DMS 273 (cell line): ENCODE results near the gene INTS1.
"Not testable (repeated sequence)": the region's sequence is repeated elsewhere in the genome, so short reads cannot be mapped to it uniquely, and the experiment has no call there.

Experiments used
- DNase-seq: peaks from one replicate; lab custom pipeline; 2025; ENCODE audit not compliant: unreplicated experiment; lab: John Stamatoyannopoulos, UW

INTS1 gene

DNA sequence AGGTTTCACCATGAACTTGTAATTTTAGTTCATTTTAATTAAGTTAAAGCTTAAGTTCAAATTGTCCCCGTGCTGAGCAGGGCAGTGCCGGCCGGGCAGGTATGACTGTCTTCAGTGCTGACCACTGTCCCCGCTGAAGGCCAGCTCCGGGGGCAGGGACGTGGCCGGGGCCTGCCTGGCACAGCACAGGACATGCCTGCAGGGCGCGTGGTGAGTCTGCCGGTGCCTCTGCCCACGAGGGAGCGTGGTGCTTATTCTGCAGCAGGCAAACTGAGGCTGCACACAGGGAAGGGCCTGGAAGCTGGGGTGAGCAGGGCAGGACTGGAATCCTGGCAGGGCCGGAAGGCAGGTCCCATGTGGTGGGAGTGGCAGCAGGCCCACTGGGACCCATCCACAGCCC is 54.7 kb downstream of the INTS1 start:
- no peak for DNase-seq

- DNase-seq, result no peak
Observed at GRCh38 chr7:1448958-1449357, 55.2 kb downstream of the INTS1 start.

DNA sequence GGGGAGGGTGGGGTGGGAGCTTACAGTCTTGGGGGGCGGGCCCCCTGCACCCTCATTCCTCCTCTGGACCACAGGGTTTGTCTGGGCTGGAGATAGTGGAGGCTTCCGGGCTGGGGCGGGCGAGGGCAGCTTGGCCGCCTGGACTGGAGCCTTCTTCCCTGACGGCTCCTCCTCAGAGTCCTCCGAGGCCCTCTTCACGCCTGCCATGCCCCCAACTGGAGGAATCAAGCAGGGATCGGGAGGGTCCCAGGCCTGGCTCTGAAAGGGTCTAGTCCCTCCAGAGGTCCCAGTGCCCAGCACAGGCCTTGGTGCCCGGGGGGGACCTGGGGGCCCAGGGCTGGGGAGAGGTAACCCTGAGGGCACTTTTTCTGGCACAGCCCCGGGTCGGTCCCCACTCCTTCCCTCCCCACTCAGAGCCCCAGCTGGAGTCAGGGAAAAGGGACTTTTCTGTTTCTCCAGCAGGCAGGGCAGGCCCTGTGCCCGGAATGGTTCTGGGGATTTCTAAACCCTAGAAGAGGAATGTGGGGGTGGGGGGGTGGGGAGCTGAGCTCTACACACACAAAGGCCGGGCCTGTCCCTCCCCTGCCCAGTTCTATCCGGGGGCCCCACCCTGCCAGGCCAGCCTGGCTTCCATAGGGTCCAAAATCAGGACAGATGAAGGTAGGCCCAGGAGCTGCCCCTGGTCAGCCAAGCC is 56.5 kb downstream of the INTS1 start:
- DNase-seq, result no peak

DNA sequence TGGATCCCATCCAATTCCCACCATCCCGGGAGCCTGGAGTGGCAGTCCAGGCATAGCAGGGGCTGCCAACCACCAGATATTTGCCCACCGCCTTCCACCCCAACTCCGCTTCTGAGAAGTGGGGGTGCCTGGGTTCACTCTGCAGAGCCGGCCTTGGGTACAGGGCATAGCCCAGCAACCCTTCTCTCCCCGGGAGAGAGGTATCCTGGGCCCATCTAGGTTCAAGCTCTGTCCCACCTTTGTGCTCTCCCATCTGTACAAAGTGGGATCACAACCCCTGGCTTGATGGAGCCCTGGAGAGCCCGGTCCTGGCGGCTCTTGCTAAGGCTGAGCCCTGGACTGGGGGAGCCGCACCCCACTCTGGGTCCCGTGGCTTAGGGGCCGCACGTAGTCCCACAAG is 57.1 kb downstream of the INTS1 start:
- DNase-seq, result no peak

- DNase-seq, result no peak
Observed at GRCh38 chr7:1446620-1447032, 57.6 kb downstream of the INTS1 start.

DNA sequence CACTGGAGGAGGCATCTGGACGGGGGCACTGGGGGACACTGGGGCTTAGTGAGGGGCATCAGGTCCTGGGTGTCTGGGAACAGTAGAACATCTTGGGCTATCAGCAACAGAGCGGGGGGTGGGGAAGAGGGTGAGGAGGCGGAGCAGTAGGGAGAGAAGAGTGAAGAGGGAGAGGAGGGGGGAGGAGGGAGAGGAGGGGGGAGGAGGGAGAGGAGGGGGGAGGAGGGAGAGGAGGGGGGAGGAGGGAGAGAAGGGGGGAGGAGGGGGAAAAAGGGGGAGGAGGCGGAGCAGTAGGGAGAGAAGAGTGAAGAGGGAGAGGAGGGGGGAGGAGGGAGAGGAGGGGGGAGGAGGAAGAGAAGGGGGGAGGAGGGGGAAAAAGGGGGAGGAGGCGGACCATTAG is 58.2 kb downstream of the INTS1 start:
- DNase-seq, result not testable (repeated sequence)

- DNase-seq, result no peak
Observed at GRCh38 chr7:1445341-1445740, 58.8 kb downstream of the INTS1 start.

- DNase-seq, result no peak
Observed at GRCh38 chr7:1444925-1445322, 59.3 kb downstream of the INTS1 start.

GRCh38 chr7:1444214-1444924 is 59.8 kb downstream of the INTS1 start:
- no peak for DNase-seq

DNA sequence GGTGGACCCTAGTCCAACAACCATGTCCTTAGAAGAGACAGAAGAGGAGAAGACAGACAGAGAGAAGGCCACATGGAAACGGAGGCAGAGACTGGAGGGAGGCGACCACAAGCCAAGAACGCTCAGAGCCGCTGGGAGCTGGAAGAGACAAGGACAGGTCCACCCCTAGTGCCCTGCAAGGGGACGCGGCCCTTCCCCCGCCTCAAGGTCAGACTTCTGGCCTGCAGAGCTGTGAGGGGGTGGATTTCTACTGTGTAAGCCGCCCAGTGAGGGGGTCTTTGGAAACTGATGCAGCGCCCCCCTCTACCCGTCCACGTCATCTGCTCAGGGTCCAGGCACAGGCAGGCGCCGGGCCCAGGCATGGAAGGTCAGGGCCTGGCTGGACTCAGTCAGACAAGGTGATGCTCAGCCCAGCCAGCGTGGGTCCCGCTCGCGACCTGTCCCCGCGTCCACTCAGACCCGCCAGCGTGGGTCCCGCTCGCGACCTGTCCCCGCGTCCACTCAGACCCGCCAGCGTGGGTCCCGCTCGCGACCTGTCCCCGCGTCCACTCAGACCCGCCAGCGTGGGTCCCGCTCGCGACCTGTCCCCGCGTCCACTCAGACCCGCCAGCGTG is 60.5 kb downstream of the INTS1 start:
- DNase-seq, result not testable (repeated sequence)

- DNase-seq, result no peak
Observed at GRCh38 chr7:1442355-1443124, 61.6 kb downstream of the INTS1 start.

- no peak for DNase-seq
Observed at GRCh38 chr7:1441615-1442354, 62.4 kb downstream of the INTS1 start.

DNA sequence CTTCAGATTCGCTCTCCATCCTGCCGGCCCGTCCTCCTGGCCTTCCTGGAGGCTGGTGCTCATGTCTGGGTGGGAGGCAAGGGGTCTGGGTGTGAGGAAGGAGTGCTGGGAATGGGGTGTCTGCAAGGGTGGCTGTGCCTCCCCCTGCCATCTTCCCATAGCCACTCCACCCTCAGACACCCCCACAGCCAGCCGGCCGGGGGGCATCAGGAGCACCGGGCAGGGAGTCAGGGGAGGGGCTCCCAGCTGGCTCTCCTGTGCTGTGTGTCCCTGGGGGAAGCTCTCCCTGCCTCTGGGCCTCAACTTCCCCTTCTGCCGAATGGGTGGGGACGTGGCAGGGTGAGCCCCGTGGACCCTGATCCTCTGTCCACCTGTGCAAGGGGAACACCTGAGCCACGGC is 63.6 kb downstream of the INTS1 start:
- DNase-seq, result no peak

GRCh38 chr7:1439373-1440363 is 64.5 kb downstream of the INTS1 start:
- peak; percentile 41 for DNase-seq

- no peak for DNase-seq
Observed at GRCh38 chr7:1438821-1439220, 65.4 kb downstream of the INTS1 start.

DNA sequence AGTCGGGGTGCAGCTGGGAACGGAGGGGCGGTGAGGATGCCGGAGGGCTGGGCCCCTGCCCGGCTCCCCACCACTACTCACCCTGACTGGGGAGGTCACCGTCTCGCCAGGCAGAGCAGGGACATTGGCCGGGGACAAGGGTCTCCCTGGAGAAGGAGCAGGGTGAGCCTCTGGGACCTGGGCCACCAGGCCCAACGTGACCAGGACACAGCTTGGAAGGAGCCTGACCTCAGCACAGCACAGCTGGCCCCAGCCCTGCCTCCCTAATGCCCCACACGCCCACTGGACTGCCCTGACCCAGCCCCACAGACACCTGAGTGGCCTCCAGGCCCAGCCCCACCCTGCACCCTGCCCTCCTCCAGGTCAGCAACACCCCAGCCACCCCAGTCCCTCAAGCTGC is 66.0 kb downstream of the INTS1 start:
- no peak for DNase-seq

DNA sequence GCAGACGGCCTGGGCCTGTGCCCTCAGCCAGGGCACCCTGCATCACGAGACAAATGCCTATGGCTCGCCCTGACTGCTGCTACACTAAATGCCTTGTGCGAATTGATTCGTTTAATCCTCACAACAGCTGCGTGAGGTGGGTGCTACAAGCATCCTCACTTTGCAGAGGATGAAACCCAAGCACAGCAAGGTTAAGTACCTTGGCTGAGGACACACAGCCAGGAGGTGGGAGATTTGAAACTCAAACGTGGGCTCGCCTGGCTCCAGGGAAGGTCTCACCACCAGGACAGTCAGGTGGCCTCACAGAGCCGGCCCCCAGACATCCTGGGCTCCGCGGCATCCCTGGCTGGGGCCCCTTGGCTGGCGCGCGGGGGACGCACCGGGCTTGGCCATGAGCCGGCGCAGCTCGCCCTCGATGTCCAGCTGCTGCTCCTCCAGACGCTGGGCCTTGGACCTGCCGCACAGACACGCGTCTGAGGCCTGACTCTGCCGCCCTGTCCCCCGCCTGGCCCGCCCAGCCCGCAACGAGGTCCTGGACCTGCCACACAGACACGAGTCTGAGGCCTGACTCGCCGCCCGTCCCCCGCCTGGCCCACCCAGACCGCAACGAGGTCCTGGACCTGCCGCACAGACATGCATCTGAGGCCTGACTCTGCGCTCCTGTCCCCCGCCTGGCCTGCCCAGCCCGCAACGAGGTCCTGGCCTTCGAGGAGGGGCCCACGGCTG is 66.9 kb downstream of the INTS1 start:
- DNase-seq, result no peak

DNA sequence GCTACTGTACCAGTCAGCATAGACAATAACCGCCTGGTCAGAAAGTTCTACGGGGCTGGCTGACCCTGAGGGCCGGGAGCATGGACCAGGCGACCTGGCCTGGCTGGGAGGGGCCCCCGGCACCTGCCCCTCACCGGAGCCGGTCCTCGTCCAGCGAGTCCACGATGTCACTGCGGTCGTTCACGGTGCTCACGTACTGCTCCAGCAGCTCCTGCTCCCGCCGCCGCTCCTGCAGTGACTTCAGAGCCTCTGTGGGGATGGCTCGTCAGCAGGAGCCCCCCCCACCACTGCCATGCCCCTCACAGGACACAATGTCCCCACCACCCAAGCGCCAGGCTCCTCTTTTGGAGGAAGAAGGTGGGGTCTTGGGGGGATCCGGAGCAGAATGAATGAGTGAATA is 67.6 kb downstream of the INTS1 start:
- DNase-seq, result no peak
